M059J (cell line): Measurements from ENCODE around the gene PRKN. TPM values are rescaled to one million over a fixed set of nuclear protein-coding genes. Genes with fewer than 3 reads are reported as not detected.
A peak's percentile ranks its signal among the peaks of the same experiment; 100 is the strongest.

Experiments used
- DNase-seq: peaks from one replicate; pipeline ENCODE4 v3.0.0-alpha.2; 2012; ENCODE audit warnings: low read depth
- total RNA-seq: library from RNA; depleted of rRNA; stranded (reverse); fragments of >200 nt; shearing (Covaris generic); gene quantifications from 2 replicates; pipeline ENCODE4 v1.2.3, GENCODE V29; 2014

PRKN gene
- total RNA-seq, 1 experiment from 2014 or later: 0.07 TPM

GRCh38 chr6:161663682-161664081 is 1063.9 kb downstream of the PRKN start:
- DNase-seq: no peak

- DNase-seq: peak; percentile 20
Measured at GRCh38 chr6:161660666-161661571, 1066.6 kb downstream of the PRKN start.

- no peak for DNase-seq
Measured at GRCh38 chr6:161658211-161658610, 1069.4 kb downstream of the PRKN start.

DNA sequence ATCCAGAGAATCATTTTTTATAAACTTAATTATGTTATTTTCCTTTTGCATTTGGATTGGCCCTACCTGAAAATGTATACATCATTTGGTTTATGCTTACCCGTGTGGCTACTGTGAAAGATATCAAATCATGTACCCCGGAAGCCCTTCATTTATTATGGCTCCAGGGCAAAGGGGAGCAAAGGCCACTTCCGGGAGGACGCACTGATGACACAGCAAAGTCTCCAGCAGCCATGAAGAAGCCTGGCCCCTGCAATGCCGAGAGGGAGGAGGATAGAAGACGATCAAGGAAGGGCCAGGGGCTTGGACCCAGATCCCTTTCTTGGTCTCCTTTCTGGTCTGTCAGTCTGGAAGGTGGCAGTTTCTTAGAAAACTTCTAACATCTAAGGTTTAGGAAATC is 1073.4 kb downstream of the PRKN start:
- DNase-seq: no peak

GRCh38 chr6:161651949-161652348 is 1075.6 kb downstream of the PRKN start:
- DNase-seq: no peak

- no peak for DNase-seq
Measured at GRCh38 chr6:161649841-161650240, 1077.7 kb downstream of the PRKN start.

GRCh38 chr6:161649068-161649467 is 1078.5 kb downstream of the PRKN start:
- DNase-seq: no peak

- no peak for DNase-seq
Measured at GRCh38 chr6:161647234-161647633, 1080.3 kb downstream of the PRKN start.

DNA sequence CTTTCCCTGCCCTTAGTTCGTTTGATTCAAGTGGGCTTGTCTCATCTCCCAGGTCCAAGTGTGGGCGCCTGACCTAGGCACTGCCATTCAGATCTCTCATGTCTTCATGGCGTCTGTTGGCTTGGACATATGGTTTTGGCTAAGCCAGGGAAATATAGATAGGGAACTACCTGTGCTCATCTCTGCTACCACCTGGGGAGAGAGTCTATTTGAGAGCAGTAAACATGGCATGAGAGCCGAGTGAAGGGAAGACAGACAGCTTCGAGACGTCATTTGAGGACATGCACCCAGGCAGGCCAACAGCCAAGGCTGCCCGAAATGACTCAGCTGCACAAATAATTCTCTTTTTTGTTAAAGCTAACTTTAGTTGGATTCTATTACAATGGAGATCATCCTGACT is 1083.0 kb downstream of the PRKN start:
- no peak for DNase-seq

GRCh38 chr6:161641175-161641574 is 1086.4 kb downstream of the PRKN start:
- no peak for DNase-seq

- DNase-seq: no peak
Measured at GRCh38 chr6:161639772-161640171, 1087.8 kb downstream of the PRKN start.

- no peak for DNase-seq
Measured at GRCh38 chr6:161637658-161638057, 1089.9 kb downstream of the PRKN start.

- no peak for DNase-seq
Measured at GRCh38 chr6:161636882-161637430, 1090.6 kb downstream of the PRKN start.

DNA sequence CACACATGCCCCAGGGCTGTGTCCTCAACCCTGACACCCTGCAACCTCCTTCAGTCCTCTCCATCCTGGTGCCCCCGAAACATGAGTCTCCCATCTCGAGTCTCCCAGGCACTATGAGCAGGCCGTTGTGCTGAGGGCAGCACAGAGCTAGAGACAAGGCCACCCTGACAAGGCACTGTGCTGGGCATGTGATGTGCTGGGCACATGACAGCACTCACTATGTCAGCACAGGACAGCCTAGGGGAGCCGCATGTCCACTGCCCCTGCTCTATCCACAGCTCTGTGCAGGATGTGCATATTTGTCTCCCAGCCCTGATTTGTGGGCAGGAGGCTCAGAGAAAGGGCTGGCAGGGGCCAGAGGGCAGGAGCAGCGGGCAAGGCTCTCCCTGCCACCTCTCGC is 1091.6 kb downstream of the PRKN start:
- no peak for DNase-seq

DNA sequence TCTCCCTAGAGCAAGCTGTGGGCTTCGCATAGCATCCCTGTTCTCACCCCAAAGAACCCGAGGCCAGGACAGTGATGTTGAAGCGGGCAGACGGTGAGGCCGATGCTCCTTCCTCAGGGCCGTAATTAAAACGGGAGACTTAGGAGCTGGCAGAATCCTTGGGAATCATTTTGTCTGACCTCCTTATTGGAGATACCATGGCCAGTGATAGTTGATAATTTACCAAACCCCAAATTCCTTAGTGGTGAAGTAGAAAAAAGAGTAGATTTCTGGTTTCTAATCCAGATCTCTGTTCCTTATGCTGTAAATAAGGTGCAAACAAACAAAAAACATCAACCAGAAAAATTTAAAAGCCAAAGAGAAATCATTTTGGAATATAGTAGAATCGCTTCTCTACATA is 1092.7 kb downstream of the PRKN start:
- no peak for DNase-seq

- peak; percentile 79 for DNase-seq
Measured at GRCh38 chr6:161631676-161632194, 1095.8 kb downstream of the PRKN start.

- peak; percentile 59 for DNase-seq
Measured at GRCh38 chr6:161630674-161631073, 1096.9 kb downstream of the PRKN start.

DNA sequence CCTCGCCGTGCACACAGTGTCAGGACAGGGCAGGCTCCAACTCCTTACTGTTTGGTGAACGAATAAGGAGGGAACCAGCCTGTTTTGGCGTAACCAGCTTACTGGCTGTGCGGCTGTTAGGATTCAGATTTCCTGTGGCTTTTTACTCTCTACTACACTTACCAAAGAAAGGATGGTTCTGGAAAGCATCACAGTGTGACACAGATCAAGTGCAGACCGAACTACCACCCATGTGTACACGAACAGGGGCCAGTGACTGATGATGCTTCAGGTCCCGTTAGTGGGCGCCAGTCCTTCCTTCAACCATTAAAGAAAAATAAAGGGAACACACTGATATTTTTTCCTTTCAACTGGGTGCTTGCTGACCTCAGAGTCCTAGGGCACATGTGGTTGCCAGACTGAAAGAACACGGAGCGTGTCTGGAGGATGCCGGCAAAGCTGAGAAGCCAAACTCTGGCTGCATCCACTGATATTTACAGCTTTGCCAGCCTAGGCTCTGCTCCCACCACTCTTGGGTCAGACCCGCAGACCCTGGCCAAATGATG is 1101.4 kb downstream of the PRKN start:
- no peak for DNase-seq

DNA sequence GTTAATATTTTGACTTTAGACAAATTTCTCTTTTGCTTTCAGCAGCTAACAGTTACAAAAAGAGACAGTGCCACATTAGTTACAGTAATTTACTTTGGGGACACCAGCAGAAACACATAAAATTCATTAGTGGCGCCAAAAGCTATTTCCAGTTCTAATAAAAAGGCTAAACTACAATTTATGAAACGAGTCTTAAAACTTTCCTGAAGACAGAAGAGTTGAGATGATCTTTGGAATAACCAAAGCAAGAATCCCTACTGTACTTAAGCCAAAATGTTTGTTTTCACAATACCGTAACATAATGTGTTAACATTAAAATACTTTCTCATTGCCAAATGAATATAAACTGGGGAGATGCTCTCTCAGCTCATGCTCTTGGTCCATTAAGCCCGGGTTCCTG is 1103.5 kb downstream of the PRKN start:
- no peak for DNase-seq

DNA sequence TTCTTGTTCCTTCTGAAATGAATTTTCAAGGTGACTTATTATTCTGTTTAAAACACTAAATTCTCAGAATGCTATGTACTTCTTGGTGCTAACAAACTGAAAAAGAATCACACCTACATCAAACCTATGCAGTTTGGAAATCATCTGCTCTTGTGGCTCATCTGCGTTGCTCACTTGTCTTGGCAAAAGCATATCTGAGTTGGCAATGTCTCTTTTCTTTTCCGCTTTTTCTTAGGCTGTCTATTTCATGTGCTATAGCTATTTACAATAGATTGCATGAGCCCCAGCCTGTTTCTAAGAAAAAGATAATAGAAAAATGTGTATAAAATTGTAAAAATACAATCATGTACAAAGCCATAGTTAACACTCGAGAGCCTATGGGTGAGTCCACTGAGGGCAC is 1104.8 kb downstream of the PRKN start:
- no peak for DNase-seq

- DNase-seq: peak; percentile 78
Measured at GRCh38 chr6:161618831-161619454, 1108.6 kb downstream of the PRKN start.

DNA sequence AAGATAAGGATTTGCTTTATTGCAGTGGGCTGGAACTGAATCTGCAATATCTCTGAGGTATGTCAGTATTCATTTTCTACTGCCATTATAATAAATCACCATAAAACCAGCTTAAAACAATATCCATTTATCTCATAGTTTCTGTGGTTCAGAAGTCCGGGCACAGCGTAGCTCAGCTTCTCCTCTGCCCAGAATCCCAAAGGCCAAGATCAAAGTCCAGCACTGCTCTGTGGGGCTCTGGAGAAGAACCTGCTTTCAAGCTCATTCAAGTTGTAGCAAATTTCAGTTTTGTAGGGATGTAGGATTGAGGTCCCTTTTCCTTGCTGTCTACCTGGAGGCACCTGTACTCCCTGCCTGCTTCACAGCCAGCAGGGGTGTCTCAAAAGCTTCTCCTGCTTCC is 1113.9 kb downstream of the PRKN start:
- no peak for DNase-seq
